Neural progenitor cell (in vitro differentiated cells): Measurements from ENCODE around the gene POGZ. TPM values are rescaled to one million over a fixed set of nuclear protein-coding genes. Genes with fewer than 3 reads are reported as not detected.
A peak's percentile ranks its signal among the peaks of the same experiment; 100 is the strongest.
"Not testable (repeated sequence)": the region's sequence is repeated elsewhere in the genome, so short reads cannot be mapped to it uniquely, and the experiment has no call there.

Experiments
- DNase-seq: peaks from one replicate; pipeline ENCODE4 v3.0.0-alpha.2; 2016; ENCODE audit warnings: low spot score
- H2AFZ ChIP-seq: fragments of 200-600 bp; sonication (generic); replicated peaks from 2 replicates; pipeline ENCODE4 v1.6.1; 2016; ENCODE audit warnings: antibody characterized with exemption
- H3F3A ChIP-seq: fragments of 200-600 bp; sonication (generic); 2 replicates; pipeline ENCODE4 v1.6.1; 2016; ENCODE audit warnings: antibody characterized with exemption, low read depth
- H3K27ac ChIP-seq: fragments of 200-600 bp; sonication (generic); 2 replicates; pipeline ENCODE4 v1.5.1; 2016; ENCODE audit warnings: mild to moderate bottlenecking
- H3K27me3 ChIP-seq: fragments of 200-600 bp; sonication (generic); 2 replicates; pipeline ENCODE4 v1.6.1; 2016; ENCODE audit warnings: mild to moderate bottlenecking, moderate library complexity
- H3K36me3 ChIP-seq: fragments of 200-600 bp; sonication (generic); 2 replicates; pipeline ENCODE4 v1.5.1; 2016
- H3K4me1 ChIP-seq: fragments of 200-600 bp; sonication (generic); 2 replicates; pipeline ENCODE4 v1.6.1; 2016; ENCODE audit warnings: mixed run types
- H3K4me2 ChIP-seq: fragments of 200-600 bp; sonication (generic); 2 replicates; pipeline ENCODE4 v1.6.1; 2016
- H3K4me3 ChIP-seq: fragments of 200-600 bp; sonication (generic); 2 replicates; pipeline ENCODE4 v1.5.1; 2016
- H3K79me2 ChIP-seq: fragments of 200-600 bp; sonication (generic); 2 replicates; pipeline ENCODE4 v1.6.1; 2016; ENCODE audit warnings: low read depth
- H3K9ac ChIP-seq: fragments of 200-600 bp; sonication (generic); 2 replicates; pipeline ENCODE4 v1.6.1; 2016
- H3K9me3 ChIP-seq: fragments of 200-600 bp; sonication (generic); 2 replicates; pipeline ENCODE4 v1.5.1; 2016; ENCODE audit warnings: low read depth
- H4K20me1 ChIP-seq: fragments of 200-600 bp; sonication (generic); 2 replicates; pipeline ENCODE4 v1.6.1; 2016; ENCODE audit warnings: low read depth
- H3K27ac Mint-ChIP-seq: 3 replicates; pipeline ENCODE4 v1.8.0; 2021; ENCODE audit warnings: mixed read lengths
- H3K27me3 Mint-ChIP-seq: 2 replicates; pipeline ENCODE4 v1.8.0; 2022; ENCODE audit warnings: low read depth, mild to moderate bottlenecking, inconsistent platforms, moderate library complexity, mixed read lengths; ENCODE audit not compliant: insufficient read depth
- H3K36me3 Mint-ChIP-seq: 3 replicates; pipeline ENCODE4 v1.8.0; 2021; ENCODE audit warnings: mixed read lengths
- H3K4me1 Mint-ChIP-seq: 3 replicates; pipeline ENCODE4 v1.8.0; 2021; ENCODE audit warnings: mixed read lengths
- H3K4me3 Mint-ChIP-seq: 3 replicates; pipeline ENCODE4 v1.8.0; 2021; ENCODE audit warnings: mild to moderate bottlenecking, moderate library complexity, mixed read lengths
- H3K9me3 Mint-ChIP-seq: 3 replicates; pipeline ENCODE4 v1.8.0; 2020; ENCODE audit warnings: mixed read lengths
- EZH2 ChIP-seq: fragments of 200-600 bp; sonication (generic); IDR thresholded peaks from 2 replicates; pipeline ENCODE4 v1.6.1; 2017; ENCODE audit warnings: antibody characterized with exemption, mild to moderate bottlenecking, moderate library complexity
- EZH2phosphoT487 ChIP-seq: fragments of 200-600 bp; sonication (generic); IDR thresholded peaks from 2 replicates; pipeline ENCODE4 v1.6.1; 2017; ENCODE audit warnings: antibody characterized with exemption
- total RNA-seq: library from RNA; depleted of rRNA; stranded (reverse); fragments of >200 nt; gene quantifications from 2 replicates; pipeline ENCODE4 v1.2.3, GENCODE V29; 2015; ENCODE audit warnings: low replicate concordance
- TF ChIP-seq, protein P1 (sequence below): fragments of 200-600 bp; sonication (generic); IDR thresholded peaks from 2 replicates; pipeline ENCODE4 v1.5.1; 2017; ENCODE audit warnings: antibody characterized with exemption, mild to moderate bottlenecking

POGZ gene
- total RNA-seq, 1 donor from 2014 or later: 61.5 TPM

GRCh38 chr1:151401125-151401788 lies 58.0 kb downstream of the POGZ start:
- Mint-ChIP-seq H3K4me3 (peak overlapping the region; percentile 95), H3K9me3 (no peaks in the 10 kb centered on the region), H3K4me1 (peaks cover 17% of the 10 kb centered on the region), H3K36me3 (peaks cover 33% of the 10 kb centered on the region), H3K27me3 (peaks cover 10% of the 10 kb centered on the region), H3K27ac (no peak overlapping the region)
- Histone ChIP-seq H2AFZ (no peak overlapping the region), H3K9ac (no peak overlapping the region), H3K4me1 (peaks cover 7% of the 10 kb centered on the region), H3F3A (peaks cover 72% of the 10 kb centered on the region), H3K27ac (no peak overlapping the region), H3K79me2 (peaks cover 35% of the 10 kb centered on the region), H3K9me3 (no peaks in the 10 kb centered on the region), H3K4me3 (no peak overlapping the region), H4K20me1 (peaks cover 28% of the 10 kb centered on the region), H3K27me3 (no peaks in the 10 kb centered on the region), H3K36me3 (no peaks in the 10 kb centered on the region), H3K4me2 (peak overlapping the region; percentile 100)
- TF ChIP-seq, protein P1, sequence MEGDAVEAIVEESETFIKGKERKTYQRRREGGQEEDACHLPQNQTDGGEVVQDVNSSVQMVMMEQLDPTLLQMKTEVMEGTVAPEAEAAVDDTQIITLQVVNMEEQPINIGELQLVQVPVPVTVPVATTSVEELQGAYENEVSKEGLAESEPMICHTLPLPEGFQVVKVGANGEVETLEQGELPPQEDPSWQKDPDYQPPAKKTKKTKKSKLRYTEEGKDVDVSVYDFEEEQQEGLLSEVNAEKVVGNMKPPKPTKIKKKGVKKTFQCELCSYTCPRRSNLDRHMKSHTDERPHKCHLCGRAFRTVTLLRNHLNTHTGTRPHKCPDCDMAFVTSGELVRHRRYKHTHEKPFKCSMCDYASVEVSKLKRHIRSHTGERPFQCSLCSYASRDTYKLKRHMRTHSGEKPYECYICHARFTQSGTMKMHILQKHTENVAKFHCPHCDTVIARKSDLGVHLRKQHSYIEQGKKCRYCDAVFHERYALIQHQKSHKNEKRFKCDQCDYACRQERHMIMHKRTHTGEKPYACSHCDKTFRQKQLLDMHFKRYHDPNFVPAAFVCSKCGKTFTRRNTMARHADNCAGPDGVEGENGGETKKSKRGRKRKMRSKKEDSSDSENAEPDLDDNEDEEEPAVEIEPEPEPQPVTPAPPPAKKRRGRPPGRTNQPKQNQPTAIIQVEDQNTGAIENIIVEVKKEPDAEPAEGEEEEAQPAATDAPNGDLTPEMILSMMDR: no peak
- TF ChIP-seq EZH2 (no peak), EZH2phosphoT487 (no peak)
- no peak for DNase-seq

DNA sequence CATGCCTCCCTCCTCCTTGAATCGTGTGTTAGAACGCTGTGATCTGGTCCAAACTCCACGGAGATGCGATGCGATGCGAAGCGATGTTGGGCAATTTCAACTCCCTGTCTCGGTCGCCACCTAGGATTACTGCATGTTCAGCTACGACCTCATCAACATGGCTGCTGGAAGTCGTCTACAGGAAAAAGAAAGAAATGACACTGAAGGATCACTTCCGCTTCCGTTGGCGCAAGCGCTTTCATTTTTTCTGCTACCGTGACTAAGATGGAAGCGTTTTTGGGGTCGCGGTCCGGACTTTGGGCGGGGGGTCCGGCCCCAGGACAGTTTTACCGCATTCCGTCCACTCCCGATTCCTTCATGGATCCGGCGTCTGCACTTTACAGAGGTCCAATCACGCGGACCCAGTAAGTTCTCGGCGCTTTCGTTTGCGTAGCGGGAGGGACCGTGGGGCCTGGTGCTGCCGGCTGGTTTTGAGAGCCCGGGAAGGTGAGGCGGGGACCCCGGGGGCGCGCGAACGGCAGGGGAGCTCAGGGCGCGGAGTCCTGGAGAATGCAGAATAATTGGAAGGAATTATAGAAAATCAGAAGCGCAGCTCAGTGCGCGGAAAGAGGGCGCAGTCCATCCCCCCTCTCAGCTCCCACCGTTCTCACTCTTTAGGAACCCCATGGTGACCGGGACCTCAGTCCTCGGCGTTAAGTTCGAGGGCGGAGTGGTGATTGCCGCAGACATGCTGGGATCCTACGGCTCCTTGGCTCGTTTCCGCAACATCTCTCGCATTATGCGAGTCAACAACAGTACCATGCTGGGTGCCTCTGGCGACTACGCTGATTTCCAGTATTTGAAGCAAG lies 59.7 kb downstream of the POGZ start, which contains the start of gene PSMB4:
Gene PSMB4, plus strand, starts transcription at position 250 of the 848 bp plus-strand sequence. Its CDS starts 15 bp downstream, at position 265.
- Histone ChIP-seq H3K4me1 (peaks cover 7% of the 10 kb centered on the region), H3K4me3 (peak within 1 kb of the TSS; percentile 86), H3F3A (peaks cover 60% of the 10 kb centered on the region), H3K27me3 (no peaks in the 10 kb centered on the region), H3K79me2 (peaks cover 35% of the 10 kb centered on the region), H3K27ac (no peak within 1 kb of the TSS), H2AFZ (peak within 1 kb of the TSS; percentile 60), H3K9me3 (no peaks in the 10 kb centered on the region), H3K36me3 (no peaks in the 10 kb centered on the region), H4K20me1 (peaks cover 25% of the 10 kb centered on the region), H3K4me2 (peak within 1 kb of the TSS; percentile 100), H3K9ac (peak within 1 kb of the TSS; percentile 85)
- H3K27ac Mint-ChIP-seq: peak within 1 kb of the TSS; percentile 99
- H3K27me3 Mint-ChIP-seq: peaks cover 3% of the 10 kb centered on the region
- peak within 1 kb of the TSS; percentile 95 for H3K4me3 Mint-ChIP-seq
- peaks cover 1% of the 10 kb centered on the region for H3K9me3 Mint-ChIP-seq
- TF ChIP-seq, protein P1: peak; percentile 50
- TF ChIP-seq EZH2 (peak; percentile 39), EZH2phosphoT487 (no peak)
- peaks cover 20% of the 10 kb centered on the region for H3K36me3 Mint-ChIP-seq
- DNase-seq: peak; percentile 91
- peaks cover 17% of the 10 kb centered on the region for H3K4me1 Mint-ChIP-seq

- not testable (repeated sequence) for H3K27ac ChIP-seq, H3K4me3 ChIP-seq, H3K4me1 ChIP-seq, H3K4me2 ChIP-seq, H3K9ac ChIP-seq, DNase-seq, H3K4me3 Mint-ChIP-seq, H3K27ac Mint-ChIP-seq, H3K36me3 Mint-ChIP-seq, H3K36me3 ChIP-seq, H3K9me3 ChIP-seq, H2AFZ ChIP-seq, H3K27me3 Mint-ChIP-seq, H3K27me3 ChIP-seq
- Histone ChIP-seq H4K20me1 (peaks cover 16% of the 10 kb centered on the region), H3K79me2 (peaks cover 20% of the 10 kb centered on the region), H3F3A (peaks cover 27% of the 10 kb centered on the region)
- Mint-ChIP-seq H3K9me3 (peaks cover 10% of the 10 kb centered on the region), H3K4me1 (peaks cover 14% of the 10 kb centered on the region)
Observed at GRCh38 chr1:151396265-151396664, 63.0 kb downstream of the POGZ start.
